ENCODE measurements around the gene CZIB. TPM values are rescaled to one million over a fixed set of nuclear protein-coding genes. Genes with fewer than 3 reads are reported as not detected.

CZIB gene
- total RNA-seq, 1 experiment from 2014 or later = 50.3 TPM

GRCh38 chr1:53266038-53266437, 45.6 kb upstream of the CZIB start:
- no peak overlapping the region for H3K4me3 ChIP-seq
- no peaks in the 10 kb centered on the region for H3K9me2 ChIP-seq (ENCODE audit: insufficient read depth)
- CTCF ChIA-PET = no interaction called here
- H3K36me3 ChIP-seq (ENCODE audit: low read depth) = peaks cover 30% of the 10 kb centered on the region; the same call in 1 of the 2 replicates
- no peak overlapping the region for H3K27ac ChIP-seq
- H3K4me1 ChIP-seq (replicated peaks; ENCODE audit: insufficient read depth) = no peaks in the 10 kb centered on the region
- no peaks in the 10 kb centered on the region for H4K20me1 ChIP-seq (ENCODE audit: insufficient read depth)
- H3K79me2 ChIP-seq (ENCODE audit: low read depth) = no peaks in the 10 kb centered on the region
- TF ChIP-seq EZH2 (IDR thresholded peaks at IDR 0.05; ENCODE audit: low read depth) (no peak), CTCF (conservative IDR thresholded peaks at IDR 0.05) (peak; percentile 44; the same call in 1 of the 2 replicates)
- no peaks in the 10 kb centered on the region for H3K9me3 ChIP-seq (ENCODE audit: insufficient read depth, low read depth)
- DNase-seq = no peak
- no peak overlapping the region for H3K4me2 ChIP-seq
- H3K27me3 ChIP-seq (ENCODE audit: insufficient read depth, low read depth) = no peaks in the 10 kb centered on the region
- POLR2A ChIA-PET (ENCODE audit: unreplicated experiment) = no interaction called here
- intact Hi-C loops (cut with micrococcal nuclease; ENCODE audit: unreplicated experiment) = no loop called here
- BruUV-seq (replicated peaks) = no TSS peak
- H2AFZ ChIP-seq = no peak overlapping the region
- no peaks in the 10 kb centered on the region; the same call in 1 of the 2 replicates for H3F3A ChIP-seq (ENCODE audit: insufficient read depth, low read depth)

- Histone ChIP-seq H3K36me3 (ENCODE audit: low read depth) (peaks cover 34% of the 10 kb centered on the region; the same call in 1 of the 2 replicates), H3K4me3 (no peak overlapping the region), H4K20me1 (ENCODE audit: insufficient read depth) (no peaks in the 10 kb centered on the region), H3K9me2 (ENCODE audit: insufficient read depth) (no peaks in the 10 kb centered on the region), H2AFZ (no peak overlapping the region), H3K27me3 (ENCODE audit: insufficient read depth, low read depth) (no peaks in the 10 kb centered on the region), H3F3A (ENCODE audit: insufficient read depth, low read depth) (no peaks in the 10 kb centered on the region; the same call in 1 of the 2 replicates), H3K79me2 (ENCODE audit: low read depth) (no peaks in the 10 kb centered on the region), H3K4me1 (replicated peaks; ENCODE audit: insufficient read depth) (no peaks in the 10 kb centered on the region), H3K27ac (no peak overlapping the region), H3K4me2 (no peak overlapping the region), H3K9me3 (ENCODE audit: insufficient read depth, low read depth) (no peaks in the 10 kb centered on the region)
- ChIA-PET POLR2A (ENCODE audit: unreplicated experiment) (no interaction called here), CTCF (no interaction called here)
- no peak for TF ChIP-seq CTCF (conservative IDR thresholded peaks at IDR 0.05)
- no peak for TF ChIP-seq EZH2 (IDR thresholded peaks at IDR 0.05; ENCODE audit: low read depth)
- no TSS peak for BruUV-seq (replicated peaks)
- intact Hi-C loops (cut with micrococcal nuclease; ENCODE audit: unreplicated experiment) = no loop called here
- no peak for DNase-seq
Observed at GRCh38 chr1:53265581-53265980, 45.1 kb upstream of the CZIB start.

- no peak for TF ChIP-seq CTCF (conservative IDR thresholded peaks at IDR 0.05)
- TF ChIP-seq EZH2 (IDR thresholded peaks at IDR 0.05; ENCODE audit: low read depth) = no peak
- no peak overlapping the region for H3K4me3 ChIP-seq
- no peaks in the 10 kb centered on the region for H3K4me1 ChIP-seq (replicated peaks; ENCODE audit: insufficient read depth)
- peaks cover 44% of the 10 kb centered on the region for H3K36me3 ChIP-seq (ENCODE audit: low read depth)
- H3F3A ChIP-seq (ENCODE audit: insufficient read depth, low read depth) = no peaks in the 10 kb centered on the region; the same call in 1 of the 2 replicates
- no peak for DNase-seq
- H2AFZ ChIP-seq = no peak overlapping the region
- no peaks in the 10 kb centered on the region for H4K20me1 ChIP-seq (ENCODE audit: insufficient read depth)
- no peaks in the 10 kb centered on the region for H3K9me2 ChIP-seq (ENCODE audit: insufficient read depth)
- ChIA-PET CTCF (no interaction called here), POLR2A (ENCODE audit: unreplicated experiment) (no interaction called here)
- no peak overlapping the region for H3K27ac ChIP-seq
- no peak overlapping the region for H3K4me2 ChIP-seq
- H3K9me3 ChIP-seq (ENCODE audit: insufficient read depth, low read depth) = no peaks in the 10 kb centered on the region
- H3K27me3 ChIP-seq (ENCODE audit: insufficient read depth, low read depth) = no peaks in the 10 kb centered on the region
- no TSS peak for BruUV-seq (replicated peaks)
- intact Hi-C loops (cut with micrococcal nuclease; ENCODE audit: unreplicated experiment) = no loop called here
- H3K79me2 ChIP-seq (ENCODE audit: low read depth) = no peaks in the 10 kb centered on the region
Observed at GRCh38 chr1:53264048-53264447, 43.6 kb upstream of the CZIB start.

Measured in PC-9 (cell line).